Measurements from ENCODE around the gene ARHGEF33.

GRCh38 chr2:39008665-39009064 is 119.0 kb downstream of the ARHGEF33 start:
- TF ChIP-seq CTCF (IDR thresholded peaks at IDR 0.05; ENCODE audit: poor library complexity) (no peak), EZH2phosphoT487 (IDR thresholded peaks at IDR 0.05; ENCODE audit: low read depth, severe bottlenecking, unreplicated experiment) (no peak), EZH2 (IDR thresholded peaks at IDR 0.05; ENCODE audit: borderline replicate concordance) (no peak)

Data from hepatocyte (in vitro differentiated cells).